GM12891 (cell line): ENCODE measurements around the gene ASB3.
"Not testable (repeated sequence)": the region's sequence is repeated elsewhere in the genome, so short reads cannot be mapped to it uniquely, and the experiment has no call there.

Source experiments
- DNase-seq: peaks from one replicate; pipeline ENCODE4 v3.0.0; 2011; ENCODE audit warnings: low spot score; ENCODE audit not compliant: insufficient read length
- FAIRE-seq: peaks from 2 replicates; lab custom pipeline; 2011; peaks lifted over from hg19 to GRCh38; lab: Jason Lieb, UNC
- PAX5 ChIP-seq: IDR thresholded peaks from 2 replicates; pipeline ENCODE4 v1.6.1; 2011; ENCODE audit warnings: low read length, moderate library complexity, mild to moderate bottlenecking; ENCODE audit not compliant: insufficient read depth, severe bottlenecking
- POLR2A ChIP-seq: IDR thresholded peaks from 2 replicates; pipeline ENCODE4 v1.6.1; 2011; ENCODE audit warnings: low read depth, low read length, control low read depth
- POLR2AphosphoS5 ChIP-seq: IDR thresholded peaks from 2 replicates; pipeline ENCODE4 v1.6.1; 2011; ENCODE audit warnings: low read depth, low read length, control low read depth
- POU2F2 ChIP-seq: IDR thresholded peaks from 2 replicates; pipeline ENCODE4 v1.6.1; 2011; ENCODE audit warnings: low read depth, mild to moderate bottlenecking, control low read depth, low read length, moderate library complexity
- SPI1 ChIP-seq: IDR thresholded peaks from 2 replicates; pipeline ENCODE4 v1.6.1; 2011; ENCODE audit warnings: low read depth, low read length, control low read depth
- TAF1 ChIP-seq: IDR thresholded peaks from 2 replicates; pipeline ENCODE4 v1.6.1; 2011; ENCODE audit warnings: low read depth, low read length, control low read depth

The ASB3 gene

DNA sequence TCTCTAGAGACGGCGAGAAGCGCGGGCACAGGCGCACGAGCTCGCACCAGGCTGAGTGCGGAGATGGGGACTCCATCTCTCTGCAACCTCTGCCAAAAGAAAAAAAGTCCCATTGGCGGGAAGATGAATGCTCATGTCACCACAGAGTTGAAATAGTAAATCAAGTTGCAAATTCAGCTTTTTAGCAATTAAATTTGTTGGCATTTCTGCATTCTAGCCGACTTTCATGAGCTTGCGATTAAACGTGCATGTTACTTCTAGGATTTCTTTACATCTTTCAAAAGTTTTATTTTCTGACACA, 18.6 kb downstream of the ASB3 start:
- TF ChIP-seq POLR2A (no peak), SPI1 (no peak), PAX5 (no peak), POLR2AphosphoS5 (no peak), POU2F2 (no peak), TAF1 (no peak; the same call in 1 of the 2 replicates)
- FAIRE-seq (no peak), DNase-seq (no peak)

DNA sequence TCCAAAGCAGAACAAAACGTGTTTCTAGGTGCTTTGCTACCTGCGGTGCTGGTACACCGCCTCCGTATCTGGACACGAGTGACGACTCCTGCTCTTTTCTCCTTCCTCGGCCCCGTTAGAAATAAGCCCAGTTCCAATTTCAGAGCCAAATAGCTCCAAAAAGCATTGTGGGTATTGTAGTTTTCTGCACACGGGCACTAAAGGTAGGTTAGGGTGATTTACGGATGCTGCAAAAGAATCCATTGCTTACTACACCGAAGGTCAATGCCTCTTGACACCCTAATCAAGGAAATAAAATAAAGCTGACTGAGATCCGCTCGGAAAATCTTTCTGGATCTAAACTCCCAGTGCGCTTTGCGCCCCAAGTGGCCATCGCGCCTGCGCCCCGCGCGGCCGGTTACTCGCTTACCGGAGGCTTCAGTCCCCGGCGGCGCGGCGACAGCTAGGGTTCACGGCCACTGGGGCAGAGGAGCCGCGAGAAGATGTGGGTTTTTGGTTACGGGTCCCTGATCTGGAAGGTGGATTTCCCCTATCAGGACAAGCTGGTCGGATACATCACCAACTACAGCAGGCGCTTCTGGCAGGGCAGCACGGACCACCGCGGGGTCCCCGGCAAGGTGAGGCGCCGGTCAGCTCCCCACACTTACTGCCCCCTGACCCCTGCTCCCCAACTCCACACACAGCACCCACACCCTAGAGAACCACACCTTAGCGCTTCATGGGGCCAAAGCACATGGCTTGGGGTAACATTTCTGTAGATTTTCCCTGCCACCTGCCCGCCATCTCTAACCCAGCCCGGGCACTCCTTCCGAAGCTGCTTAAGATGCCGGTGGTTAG, 19.1 kb downstream of the ASB3 start, which contains the start of gene CHAC2:
Gene CHAC2 (plus strand): TSS at position 400 of the 837 bp plus-strand sequence. CDS start 83 bp downstream, at position 483.
- FAIRE-seq = peak; percentile 97

DNA sequence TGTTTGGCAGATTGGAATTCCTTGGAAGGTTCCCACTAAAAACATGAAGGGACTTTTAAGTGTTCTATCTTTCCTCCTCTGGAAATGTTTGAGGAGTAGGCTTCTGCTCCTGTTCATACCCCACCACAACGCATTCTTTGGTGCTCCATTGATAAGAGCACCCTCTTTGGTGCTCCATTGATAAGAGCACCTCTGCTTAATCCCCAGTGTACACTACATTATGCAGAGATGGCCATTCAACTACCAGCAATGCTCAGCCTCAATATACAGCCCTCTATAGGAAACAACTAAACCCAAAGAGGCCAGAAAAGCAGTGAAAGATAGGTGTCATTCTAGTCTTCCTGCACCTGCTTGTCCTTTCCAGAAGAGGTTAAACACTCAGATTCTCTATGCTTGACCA, 21.0 kb downstream of the ASB3 start:
- no peak for DNase-seq
- no peak for FAIRE-seq
- TF ChIP-seq POU2F2 (no peak), TAF1 (no peak), SPI1 (no peak), POLR2AphosphoS5 (no peak), PAX5 (no peak), POLR2A (no peak)

More for the DNA sequence above, 19.1 kb downstream of the ASB3 start, which contains the start of gene CHAC2:
- TF ChIP-seq POU2F2 (peak; percentile 80), SPI1 (no peak), POLR2AphosphoS5 (peak; percentile 88), TAF1 (peak; percentile 58; the same call in 1 of the 2 replicates), POLR2A (peak; percentile 82), PAX5 (peak; percentile 97)
- DNase-seq = peak; percentile 68

DNA sequence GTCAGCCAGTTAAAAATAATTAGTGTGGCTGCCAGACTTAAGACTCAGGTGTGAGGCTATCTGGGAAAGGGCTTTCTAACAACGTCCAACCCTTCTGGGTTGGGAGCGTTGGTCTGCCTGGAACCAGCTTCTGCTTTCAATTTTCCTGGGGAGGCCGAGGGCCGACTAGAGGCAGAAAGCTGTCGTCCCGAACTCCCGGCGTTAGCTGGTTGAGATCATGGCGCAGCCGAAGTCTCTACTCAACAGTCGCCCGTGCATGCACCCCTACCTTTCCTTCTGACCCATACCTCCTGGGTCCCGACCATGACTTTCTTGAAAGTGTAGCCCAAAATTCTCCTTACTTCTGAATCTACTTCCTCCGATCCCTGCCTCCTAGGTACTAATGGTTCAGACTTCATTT, 29.5 kb downstream of the ASB3 start:
- FAIRE-seq = not testable (repeated sequence)

DNA sequence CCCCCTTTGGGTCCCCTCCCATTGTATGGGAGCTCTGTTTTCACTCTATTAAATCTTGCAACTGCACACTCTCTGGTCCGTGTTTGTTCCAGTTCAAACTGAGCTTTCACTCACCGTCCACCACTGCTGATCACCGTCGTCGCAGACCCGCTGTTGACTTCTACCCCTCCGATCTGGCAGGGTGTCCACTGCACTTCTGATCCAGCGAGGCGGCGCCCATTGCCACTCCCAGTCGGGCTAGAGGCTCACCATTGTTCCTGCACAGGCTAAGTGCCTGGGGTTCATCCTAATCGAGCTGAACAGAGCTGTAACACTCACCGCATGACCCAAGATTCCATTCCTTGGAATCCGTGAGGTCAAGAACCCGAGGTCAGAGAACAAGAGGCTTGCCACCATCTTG, 30.1 kb downstream of the ASB3 start:
- TF ChIP-seq POU2F2 = no peak
- FAIRE-seq (no peak), DNase-seq (no peak)

More for the DNA sequence above, 29.5 kb downstream of the ASB3 start:
- DNase-seq = not testable (repeated sequence)

DNA sequence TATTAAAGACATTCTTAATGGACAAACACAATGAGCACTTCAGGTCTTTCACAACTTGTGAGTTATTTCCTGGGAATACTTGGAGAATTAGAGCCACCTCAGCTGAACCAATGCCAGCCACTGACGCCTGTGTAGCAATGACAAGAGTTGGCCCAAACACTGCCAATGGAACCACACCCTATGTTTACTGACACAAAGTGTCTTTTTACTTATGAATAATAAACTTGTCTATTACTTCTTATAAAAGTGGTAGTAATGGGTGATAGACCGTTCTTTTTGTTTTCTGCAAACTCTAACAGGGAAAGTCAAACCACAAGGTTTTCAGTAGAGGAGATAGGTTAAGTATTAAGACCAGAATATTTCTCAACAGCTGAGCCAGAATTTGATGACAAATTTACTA, 31.6 kb downstream of the ASB3 start:
- TF ChIP-seq POLR2AphosphoS5 (no peak), POU2F2 (no peak), TAF1 (no peak), POLR2A (no peak), SPI1 (no peak)
- FAIRE-seq (no peak), DNase-seq (no peak)

DNA sequence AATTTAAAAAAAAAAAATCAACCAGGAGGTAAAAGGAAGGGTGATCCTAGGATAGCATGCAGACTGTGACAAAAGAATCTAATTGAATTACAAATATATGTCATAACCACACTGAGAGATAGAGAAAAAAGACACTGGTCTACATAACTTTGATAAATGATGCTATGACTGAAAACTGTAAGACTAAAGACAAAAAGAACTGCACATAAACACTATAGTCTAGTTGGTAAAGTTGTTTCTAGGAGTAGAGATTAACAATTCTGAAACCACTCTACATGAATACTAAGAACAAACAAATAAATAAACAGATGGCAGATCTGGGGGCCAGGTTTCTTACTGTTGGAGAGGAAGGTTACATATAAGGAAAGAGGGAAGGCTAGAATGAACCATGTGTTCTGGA, 33.7 kb downstream of the ASB3 start:
- TF ChIP-seq TAF1 (no peak), PAX5 (no peak), POLR2A (no peak), POU2F2 (no peak), POLR2AphosphoS5 (no peak), SPI1 (no peak)
- no peak for DNase-seq
- FAIRE-seq = no peak

DNA sequence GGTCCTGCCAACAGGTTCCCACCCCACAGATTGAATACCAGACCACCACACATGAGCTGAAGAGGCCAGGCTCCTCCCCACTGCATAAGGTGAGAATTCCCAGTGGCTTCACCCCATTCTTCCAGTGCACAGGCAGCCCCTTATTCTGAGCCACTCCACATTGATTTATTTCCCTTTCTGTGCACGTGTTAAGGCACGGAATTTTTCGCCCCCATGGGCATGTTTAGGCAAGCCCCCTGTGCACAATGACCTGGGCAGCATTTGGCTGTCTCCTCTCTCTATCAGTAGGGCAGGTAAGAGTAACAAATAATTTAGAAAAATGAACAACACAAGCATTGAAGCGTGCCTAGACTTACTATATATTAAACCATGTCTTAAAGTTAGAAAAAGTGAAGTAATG, 34.4 kb downstream of the ASB3 start:
- no peak for FAIRE-seq
- no peak for TF ChIP-seq SPI1
- TF ChIP-seq POU2F2 = no peak
- no peak for TF ChIP-seq POLR2A
- no peak for TF ChIP-seq TAF1
- no peak for TF ChIP-seq POLR2AphosphoS5
- no peak for TF ChIP-seq PAX5
- no peak for DNase-seq

DNA sequence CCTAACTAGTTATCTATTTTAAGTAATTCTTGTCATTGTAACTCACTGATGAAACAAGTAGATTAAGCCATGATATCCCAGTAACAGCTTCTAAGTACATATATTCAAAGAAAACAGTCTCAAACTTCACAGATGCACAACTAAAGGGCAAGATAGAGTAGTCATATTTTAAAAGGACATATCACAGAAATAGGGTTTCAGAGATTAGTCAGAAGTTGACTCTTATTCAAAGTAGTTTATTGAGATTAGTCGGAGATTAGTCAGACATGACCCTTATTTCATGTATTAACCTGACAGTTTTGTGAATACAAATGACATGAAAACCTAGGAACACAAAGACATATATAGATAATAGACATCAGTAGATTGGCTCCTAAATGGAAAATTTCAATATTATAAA, 35.0 kb downstream of the ASB3 start:
- DNase-seq = no peak
- TF ChIP-seq PAX5 (no peak), TAF1 (no peak), POU2F2 (no peak), POLR2A (no peak), POLR2AphosphoS5 (no peak), SPI1 (no peak)
- FAIRE-seq = no peak

DNA sequence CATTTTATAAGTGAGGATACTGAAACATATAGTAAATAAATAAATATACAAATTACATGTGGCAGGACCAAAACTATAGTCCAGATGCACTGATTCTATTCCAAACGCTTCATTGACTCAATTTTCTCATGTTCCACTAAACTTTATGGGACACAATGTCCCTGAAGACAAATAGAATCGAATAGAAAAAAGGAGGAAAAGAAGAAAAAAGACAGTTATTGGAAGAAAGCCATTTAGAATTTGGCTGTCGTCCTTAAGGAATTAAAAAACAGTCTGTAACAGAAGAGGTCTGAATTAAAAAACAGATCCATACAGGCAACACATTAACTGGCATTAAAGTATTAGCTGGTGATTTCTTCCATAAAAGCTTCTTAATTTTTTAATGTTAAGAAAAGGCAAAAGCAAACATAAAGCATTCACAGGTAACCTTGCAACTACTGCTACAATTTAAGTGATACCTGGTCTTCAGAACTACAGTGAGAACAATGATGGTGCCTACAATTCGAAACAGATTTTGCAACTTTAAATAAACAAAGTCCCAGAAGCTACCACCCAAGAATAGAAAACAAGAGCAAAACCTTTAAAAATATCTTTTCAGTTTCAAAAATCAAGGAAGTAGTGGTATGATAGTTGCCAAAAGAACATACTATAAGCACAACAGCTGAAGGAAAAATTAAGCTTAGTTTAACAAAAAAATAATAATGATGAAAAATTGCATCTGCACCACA, 36.5 kb downstream of the ASB3 start:
- TF ChIP-seq POLR2A (no peak), TAF1 (no peak), PAX5 (no peak)
- FAIRE-seq = no peak

More for the DNA sequence above, 36.5 kb downstream of the ASB3 start:
- no peak for DNase-seq
